ENCODE measurements around the gene ISCA2. TPM values are rescaled to one million over a fixed set of nuclear protein-coding genes. Genes with fewer than 3 reads are reported as not detected.
A peak's percentile ranks its signal among the peaks of the same experiment; 100 is the strongest.

ISCA2 gene
- polyA plus RNA-seq, 1 donor (not counting 4 experiments of a cell fraction or from before 2014, with no cell fraction given): 33.0 TPM

- Histone ChIP-seq H3K4me2 (ENCODE audit: control insufficient read depth, extremely low read depth, insufficient read depth, low read depth, low read length) (no peak overlapping the region), H3K9me1 (ENCODE audit: control insufficient read depth, extremely low read depth, insufficient read depth, low read length) (no peaks in the 10 kb centered on the region), H3K36me3 (ENCODE audit: control insufficient read depth in 2 of 2, extremely low read depth in 1 of 2, insufficient read depth in 2 of 2, low read length in 2 of 2) (peaks cover 63 to 68% of the 10 kb centered on the region in 2 experiments), H4K20me1 (ENCODE audit: control insufficient read depth, extremely low read depth, insufficient read depth, low read length) (no peaks in the 10 kb centered on the region), H3K4me1 (ENCODE audit: control insufficient read depth, extremely low read depth, insufficient read depth, low read length) (peaks cover 11% of the 10 kb centered on the region), H2AFZ (ENCODE audit: control insufficient read depth, low read length) (no peak overlapping the region), H3K79me2 (ENCODE audit: control insufficient read depth, insufficient read depth, low read length) (no peaks in the 10 kb centered on the region), H3K27me3 (ENCODE audit: control insufficient read depth, extremely low read depth, insufficient read depth, low read length) (no peaks in the 10 kb centered on the region), H3K4me3 (ENCODE audit: control insufficient read depth in 2 of 3, extremely low read depth in 1 of 3, insufficient read depth in 2 of 3, low read depth in 1 of 3, low read length in 3 of 3) (no peak overlapping the region), H3K27ac (ENCODE audit: control insufficient read depth, insufficient read depth, low read length) (no peak overlapping the region), H3K9me3 (ENCODE audit: control insufficient read depth, low read depth, low read length) (no peaks in the 10 kb centered on the region), H3K9ac (ENCODE audit: control insufficient read depth, extremely low read depth, insufficient read depth, low read length) (no peak overlapping the region)
- TF ChIP-seq EZH2 (IDR thresholded peaks at IDR 0.05; ENCODE audit: low read length): no peak
- TF ChIP-seq CTCF (optimal IDR thresholded peaks at IDR 0.05 in 1 of 3, IDR thresholded peaks at IDR 0.05 in 1 of 3, conservative IDR thresholded peaks at IDR 0.05 in 1 of 3; ENCODE audit: extremely low read depth in 1 of 3, insufficient read depth in 2 of 3, low read length in 3 of 3): no peak
- DNase-seq (ENCODE audit: low read depth, low spot score): no peak
- no peak for FAIRE-seq
- dilution Hi-C loops (cut with MboI; ENCODE audit: extremely low pct_ligation_motif_present, low sequenced_read_pairs): no loop called here
Observed at GRCh38 chr14:74509587-74510222, 16.1 kb downstream of the ISCA2 start.

DNA sequence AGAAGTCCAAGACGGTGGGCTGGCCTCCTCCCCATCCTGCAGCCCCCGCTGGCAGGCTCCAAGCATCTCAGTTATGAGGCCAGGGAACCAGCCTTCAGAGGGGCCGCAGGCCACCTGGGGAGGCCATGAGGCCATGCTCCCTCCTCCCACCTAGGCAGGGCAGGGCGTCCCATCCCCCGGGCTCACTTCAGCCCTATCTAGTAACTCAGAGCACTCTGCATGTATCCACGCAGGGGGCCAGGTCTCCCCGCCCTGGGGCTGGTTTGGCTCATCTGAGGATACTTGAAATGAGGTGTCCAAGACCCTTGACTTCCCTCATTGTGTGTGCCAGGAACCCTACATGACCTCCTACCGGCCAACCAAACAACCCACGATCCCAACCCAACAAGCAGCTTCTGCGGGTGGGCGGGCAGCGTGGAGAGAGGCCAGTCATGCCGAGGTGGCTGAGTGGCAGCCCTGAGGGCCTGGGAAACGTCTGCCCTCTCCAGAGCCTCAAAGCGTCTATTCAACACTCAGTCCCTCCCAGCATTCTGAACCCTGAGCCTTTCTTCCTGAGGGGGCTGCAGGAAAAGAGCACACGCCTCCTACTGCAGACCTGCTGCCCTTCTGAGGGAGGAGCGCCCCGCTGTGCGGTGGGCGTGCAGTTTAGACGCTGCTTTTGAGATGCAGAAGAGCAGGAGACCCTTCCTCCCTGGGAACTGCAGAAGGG, 16.8 kb downstream of the ISCA2 start:
- TF ChIP-seq EZH2 (IDR thresholded peaks at IDR 0.05; ENCODE audit: low read length) (no peak), CTCF (optimal IDR thresholded peaks at IDR 0.05 in 1 of 3, IDR thresholded peaks at IDR 0.05 in 1 of 3, conservative IDR thresholded peaks at IDR 0.05 in 1 of 3; ENCODE audit: extremely low read depth in 1 of 3, insufficient read depth in 2 of 3, low read length in 3 of 3) (no peak)
- H3K79me2 ChIP-seq (ENCODE audit: control insufficient read depth, insufficient read depth, low read length): no peaks in the 10 kb centered on the region
- no peaks in the 10 kb centered on the region for H4K20me1 ChIP-seq (ENCODE audit: control insufficient read depth, extremely low read depth, insufficient read depth, low read length)
- H3K4me3 ChIP-seq (ENCODE audit: control insufficient read depth in 2 of 3, extremely low read depth in 1 of 3, insufficient read depth in 2 of 3, low read depth in 1 of 3, low read length in 3 of 3): no peak overlapping the region
- H3K27me3 ChIP-seq (ENCODE audit: control insufficient read depth, extremely low read depth, insufficient read depth, low read length): no peaks in the 10 kb centered on the region
- no peak overlapping the region for H2AFZ ChIP-seq (ENCODE audit: control insufficient read depth, low read length)
- H3K9me1 ChIP-seq (ENCODE audit: control insufficient read depth, extremely low read depth, insufficient read depth, low read length): no peaks in the 10 kb centered on the region
- DNase-seq (ENCODE audit: low read depth, low spot score) (no peak), FAIRE-seq (no peak)
- H3K9me3 ChIP-seq (ENCODE audit: control insufficient read depth, low read depth, low read length): no peaks in the 10 kb centered on the region
- peaks cover 11% of the 10 kb centered on the region for H3K4me1 ChIP-seq (ENCODE audit: control insufficient read depth, extremely low read depth, insufficient read depth, low read length)
- H3K36me3 ChIP-seq (ENCODE audit: control insufficient read depth in 2 of 2, extremely low read depth in 1 of 2, insufficient read depth in 2 of 2, low read length in 2 of 2): peaks cover 62 to 65% of the 10 kb centered on the region in 2 experiments
- H3K4me2 ChIP-seq (ENCODE audit: control insufficient read depth, extremely low read depth, insufficient read depth, low read depth, low read length): no peak overlapping the region
- peak overlapping the region; percentile 4 for H3K9ac ChIP-seq (ENCODE audit: control insufficient read depth, extremely low read depth, insufficient read depth, low read length)
- dilution Hi-C loops (cut with MboI; ENCODE audit: extremely low pct_ligation_motif_present, low sequenced_read_pairs): no loop called here
- H3K27ac ChIP-seq (ENCODE audit: control insufficient read depth, insufficient read depth, low read length): peak overlapping the region; percentile 27

Data from keratinocyte (primary cell).